ENCODE data around the gene FUCA1.

GRCh38 chr1:23796466-23797271 is 71.4 kb downstream of the FUCA1 start:
- TF ChIP-seq CTCF (IDR thresholded peaks at IDR 0.05), result no peak
- no peak for TF ChIP-seq EZH2phosphoT487 (IDR thresholded peaks at IDR 0.05)

All from neural progenitor cell (in vitro differentiated cells).